Right lobe of liver (tissue), 4 donors: ENCODE data around the gene SLC17A7.

Experiments used
- CTCF ChIP-seq, 4 donors: fragments of 200-600 bp in 3 of 4; fragments of 450-650 bp in 1 of 4; IDR thresholded peaks; one replicate each; pipeline versions ENCODE4 v1.5.1 to v1.8.0; 2016 to 2022; ENCODE audit warnings: antibody characterized with exemption in 4 of 4, mild to moderate bottlenecking in 2 of 4
- POLR2A ChIP-seq: fragments of 450-650 bp; IDR thresholded peaks from one replicate; pipeline ENCODE4 v1.6.1; 2017; ENCODE audit warnings: antibody characterized with exemption, mild to moderate bottlenecking
- donor health status: DM: no; HTN: no; CAD: no.
- donor health status: DM: no; HTN: no; CAD: no.
- donor health status: DM: no; HTN: yes; CAD: no.

- no peak for TF ChIP-seq CTCF (IDR thresholded peaks at IDR 0.05)
- no peak for TF ChIP-seq POLR2A
These were observed 26.9 kb upstream of the SLC17A7 start for GRCh38 chr19:49468199-49468598.
